CD14-positive monocyte (primary cell): ENCODE results near the gene DIAPH2. TPM values are rescaled to one million over a fixed set of nuclear protein-coding genes. Genes with fewer than 3 reads are reported as not detected.

ENCODE experiments used
- DNase-seq, 3 donors: peaks; one replicate each; pipeline ENCODE4 v3.0.0-alpha.2; 2011 to 2022
- H2AFZ ChIP-seq: 2 replicates; pipeline ENCODE4 v1.6.0; 2012; ENCODE audit warnings: mild to moderate bottlenecking, low read depth, low read length, inconsistent platforms; ENCODE audit not compliant: insufficient read depth, poor library complexity, severe bottlenecking
- H3K27ac ChIP-seq, 2 donors: 1 replicate in 1 of 2; 2 replicates in 1 of 2; pipeline ENCODE4 v1.5.1; 2012 to 2013; ENCODE audit warnings: low read length in 2 of 2, control low read depth in 1 of 2, inconsistent platforms in 1 of 2, low read depth in 1 of 2, mild to moderate bottlenecking in 1 of 2
- H3K27me3 ChIP-seq, 2 donors: one replicate each; pipeline versions ENCODE4 v1.6.0 to v1.6.1; 2011 to 2013; ENCODE audit warnings: low read length in 2 of 2; ENCODE audit not compliant: control insufficient read depth in 2 of 2, insufficient read depth in 2 of 2
- H3K36me3 ChIP-seq, 2 donors: replicated peaks in 1 of 2; 1 replicate in 1 of 2; 2 replicates in 1 of 2; pipeline versions ENCODE4 v1.5.1 to v1.6.1; 2012 to 2013; ENCODE audit warnings: low read length in 2 of 2, control low read depth in 1 of 2, inconsistent platforms in 1 of 2, mild to moderate bottlenecking in 1 of 2; ENCODE audit not compliant: insufficient read depth in 2 of 2, control insufficient read depth in 1 of 2
- H3K4me1 ChIP-seq, 2 donors: 1 replicate in 1 of 2; 2 replicates in 1 of 2; pipeline versions ENCODE4 v1.5.1 to v1.6.1; 2012 to 2013; ENCODE audit warnings: low read length in 2 of 2, control low read depth in 1 of 2, inconsistent platforms in 1 of 2, mild to moderate bottlenecking in 1 of 2, moderate library complexity in 1 of 2; ENCODE audit not compliant: insufficient read depth in 2 of 2, control insufficient read depth in 1 of 2
- H3K4me2 ChIP-seq: replicated peaks from 2 replicates; pipeline ENCODE3; 2012; ENCODE audit warnings: low read length, moderate library complexity, mild to moderate bottlenecking; ENCODE audit not compliant: poor library complexity, severe bottlenecking; ENCODE audit errors: extremely low read depth
- H3K4me3 ChIP-seq, 3 experiments: fragments of 200-600 bp in 1 of 3; sonication (generic) in 1 of 3; replicated peaks in 1 of 3; 1 replicate in 2 of 3; 2 replicates in 1 of 3; pipeline ENCODE4 v1.5.1; 2011 to 2013; ENCODE audit warnings: low read length in 3 of 3, mild to moderate bottlenecking in 3 of 3, control low read depth in 2 of 3, low read depth in 2 of 3, inconsistent platforms in 1 of 3, moderate library complexity in 1 of 3
- H3K79me2 ChIP-seq: 2 replicates; pipeline ENCODE4 v1.6.0; 2012; ENCODE audit warnings: mild to moderate bottlenecking, control low read depth, inconsistent platforms, low read length, moderate library complexity; ENCODE audit not compliant: insufficient read depth
- H3K9ac ChIP-seq: 2 replicates; pipeline ENCODE4 v1.6.0; 2017; ENCODE audit warnings: low read length, mild to moderate bottlenecking; ENCODE audit not compliant: insufficient read depth, poor library complexity, severe bottlenecking
- H3K9me3 ChIP-seq, 2 donors: replicated peaks in 1 of 2; 1 replicate in 1 of 2; 2 replicates in 1 of 2; pipeline versions ENCODE4 v1.5.1 to v1.6.1; 2012 to 2013; ENCODE audit warnings: low read length in 2 of 2, control low read depth in 1 of 2; ENCODE audit not compliant: control insufficient read depth in 1 of 2, insufficient read depth in 1 of 2
- H4K20me1 ChIP-seq: 2 replicates; pipeline ENCODE4 v1.6.0; 2012; ENCODE audit warnings: mild to moderate bottlenecking, low read length, control low read depth, moderate library complexity; ENCODE audit not compliant: insufficient read depth
- H3K27ac Mint-ChIP-seq, 7 donors: one replicate each; pipeline ENCODE4 v1.8.0; 2020; ENCODE audit warnings: mild to moderate bottlenecking in 7 of 7, mixed read lengths in 7 of 7, moderate library complexity in 6 of 7, inconsistent platforms in 2 of 7
- H3K27me3 Mint-ChIP-seq, 3 donors: one replicate each; pipeline ENCODE4 v1.8.0; 2021 to 2022; ENCODE audit warnings: low read depth in 3 of 3, mild to moderate bottlenecking in 3 of 3, mixed read lengths in 3 of 3, moderate library complexity in 3 of 3, inconsistent platforms in 1 of 3
- H3K36me3 Mint-ChIP-seq, 2 donors: one replicate each; pipeline ENCODE4 v1.8.0; 2020; ENCODE audit warnings: mixed read lengths in 2 of 2, inconsistent platforms in 1 of 2, mild to moderate bottlenecking in 1 of 2
- H3K4me1 Mint-ChIP-seq: one replicate; pipeline ENCODE4 v1.8.0; 2020; ENCODE audit warnings: mild to moderate bottlenecking, mixed read lengths
- H3K4me3 Mint-ChIP-seq, 2 donors: one replicate each; pipeline ENCODE4 v1.8.0; 2020; ENCODE audit warnings: mild to moderate bottlenecking in 2 of 2, mixed read lengths in 2 of 2, moderate library complexity in 1 of 2
- H3K9me3 Mint-ChIP-seq, 7 donors: one replicate each; pipeline ENCODE4 v1.8.0; 2020 to 2022; ENCODE audit warnings: mixed read lengths in 7 of 7, mild to moderate bottlenecking in 6 of 7, moderate library complexity in 6 of 7, inconsistent platforms in 2 of 7
- WGBS: methylation state at CpG from one replicate; pipeline ENCODE4 v1.1.5; 2013; ENCODE audit warnings: missing lambda C conversion rate; ENCODE audit not compliant: insufficient coverage; 5-methylcytosine and 5-hydroxymethylcytosine counted together
- intact Hi-C, 2 donors: fragments of 100-400 bp; cut with micrococcal nuclease; formaldehyde crosslinking; loops; one replicate each; pipeline versions ENCODE4 v1.15.0 to v1.15.1; 2023
- polyA plus RNA-seq, 3 donors: library from polyadenylated mRNA; depleted of rRNA in 1 of 3; unstranded in 2 of 3; stranded (reverse) in 1 of 3; fragments of 300-500 nt in 2 of 3; fragments of >200 nt in 1 of 3; fragmentation: Illumina TruSeq in 2 of 3; gene quantifications; 1 replicate in 2 of 3; 2 replicates in 1 of 3; pipeline ENCODE4 v1.2.3, GENCODE V29; 2012 to 2021
- TF ChIP-seq, protein P1 (sequence below): fragments of 200-600 bp; IDR thresholded peaks from one replicate; pipeline ENCODE4 v1.8.0; 2022; ENCODE audit warnings: antibody characterized with exemption, mild to moderate bottlenecking

DIAPH2 gene
- polyA plus RNA-seq, 3 donors: 9.5 to 20.5 (median 11.4) TPM

DNA sequence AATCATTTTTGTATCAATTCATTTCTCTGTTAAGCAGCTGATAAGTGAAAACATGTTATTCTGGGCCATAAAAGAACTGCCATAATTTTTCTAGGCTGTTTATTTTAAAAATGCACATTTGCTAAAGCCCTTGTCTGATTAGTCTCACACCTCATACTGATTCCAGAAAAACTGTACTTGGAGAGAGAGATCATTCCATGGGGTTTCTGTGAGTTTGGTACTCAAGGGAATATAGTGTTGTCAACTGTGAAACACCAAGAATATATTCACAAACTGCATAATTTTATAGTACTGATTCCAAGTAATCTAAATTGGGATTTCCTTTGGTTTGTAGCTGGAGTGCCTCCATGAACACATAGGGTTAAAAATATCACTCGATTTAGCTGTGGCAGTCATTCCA lies 746.6 kb downstream of the DIAPH2 start:
- Histone ChIP-seq H3K4me1 (no peaks in the 10 kb centered on the region), H4K20me1 (no peaks in the 10 kb centered on the region), H3K27me3 (no peaks in the 10 kb centered on the region), H3K4me2 (no peak overlapping the region), H3K4me3 (no peak overlapping the region), H3K27ac (no peak overlapping the region), H3K36me3 (peaks cover 12 to 21% of the 10 kb centered on the region in 2 donors), H3K79me2 (no peaks in the 10 kb centered on the region), H2AFZ (no peak overlapping the region), H3K9me3 (no peaks in the 10 kb centered on the region), H3K9ac (no peak overlapping the region)
- Mint-ChIP-seq H3K36me3 (peaks cover 25 to 26% of the 10 kb centered on the region in 2 donors), H3K4me1 (no peaks in the 10 kb centered on the region), H3K4me3 (no peak overlapping the region), H3K27me3 (peaks cover 0 to 1% (median 0%) of the 10 kb centered on the region in 3 donors), H3K27ac (peak overlapping the region in 1 of 7 donors; percentile 9), H3K9me3 (no peaks in the 10 kb centered on the region)
- DNase-seq: no peak
- TF ChIP-seq, protein P1, sequence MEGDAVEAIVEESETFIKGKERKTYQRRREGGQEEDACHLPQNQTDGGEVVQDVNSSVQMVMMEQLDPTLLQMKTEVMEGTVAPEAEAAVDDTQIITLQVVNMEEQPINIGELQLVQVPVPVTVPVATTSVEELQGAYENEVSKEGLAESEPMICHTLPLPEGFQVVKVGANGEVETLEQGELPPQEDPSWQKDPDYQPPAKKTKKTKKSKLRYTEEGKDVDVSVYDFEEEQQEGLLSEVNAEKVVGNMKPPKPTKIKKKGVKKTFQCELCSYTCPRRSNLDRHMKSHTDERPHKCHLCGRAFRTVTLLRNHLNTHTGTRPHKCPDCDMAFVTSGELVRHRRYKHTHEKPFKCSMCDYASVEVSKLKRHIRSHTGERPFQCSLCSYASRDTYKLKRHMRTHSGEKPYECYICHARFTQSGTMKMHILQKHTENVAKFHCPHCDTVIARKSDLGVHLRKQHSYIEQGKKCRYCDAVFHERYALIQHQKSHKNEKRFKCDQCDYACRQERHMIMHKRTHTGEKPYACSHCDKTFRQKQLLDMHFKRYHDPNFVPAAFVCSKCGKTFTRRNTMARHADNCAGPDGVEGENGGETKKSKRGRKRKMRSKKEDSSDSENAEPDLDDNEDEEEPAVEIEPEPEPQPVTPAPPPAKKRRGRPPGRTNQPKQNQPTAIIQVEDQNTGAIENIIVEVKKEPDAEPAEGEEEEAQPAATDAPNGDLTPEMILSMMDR: no peak
- intact Hi-C loops: no loop called here
- 100% methylated on average over 1 of the region's 1 CpG for WGBS

GRCh38 chrX:97446298-97446882 lies 761.7 kb downstream of the DIAPH2 start:
- Histone ChIP-seq H3K36me3 (no peaks in the 10 kb centered on the region), H3K4me2 (no peak overlapping the region), H3K4me1 (no peaks in the 10 kb centered on the region), H3K27ac (no peak overlapping the region), H4K20me1 (no peaks in the 10 kb centered on the region), H3K27me3 (no peaks in the 10 kb centered on the region), H3K9me3 (no peaks in the 10 kb centered on the region), H3K4me3 (no peak overlapping the region), H2AFZ (no peak overlapping the region), H3K79me2 (no peaks in the 10 kb centered on the region), H3K9ac (no peak overlapping the region)
- no CpG with 5 or more reads among the region's 1 CpG for WGBS
- TF ChIP-seq, protein P1: peak; percentile 22
- no peaks in the 10 kb centered on the region for H3K4me1 Mint-ChIP-seq
- no peaks in the 10 kb centered on the region for H3K36me3 Mint-ChIP-seq
- H3K27ac Mint-ChIP-seq: no peak overlapping the region
- no peaks in the 10 kb centered on the region for H3K27me3 Mint-ChIP-seq
- H3K4me3 Mint-ChIP-seq: no peak overlapping the region
- intact Hi-C loops: no loop called here
- no peak for DNase-seq
- no peaks in the 10 kb centered on the region for H3K9me3 Mint-ChIP-seq
